C4-2B (cell line): ENCODE data around the gene LRRC73.

ENCODE experiments used
- ZFX ChIP-seq: fragments of 450-650 bp; IDR thresholded peaks from 2 replicates; pipeline ENCODE4 v1.6.1; 2017
- TF ChIP-seq, protein P1 (sequence below): fragments of 450-650 bp; conservative IDR thresholded peaks from 2 replicates; pipeline ENCODE4 v1.5.1; 2017; ENCODE audit warnings: mild to moderate bottlenecking

DNA sequence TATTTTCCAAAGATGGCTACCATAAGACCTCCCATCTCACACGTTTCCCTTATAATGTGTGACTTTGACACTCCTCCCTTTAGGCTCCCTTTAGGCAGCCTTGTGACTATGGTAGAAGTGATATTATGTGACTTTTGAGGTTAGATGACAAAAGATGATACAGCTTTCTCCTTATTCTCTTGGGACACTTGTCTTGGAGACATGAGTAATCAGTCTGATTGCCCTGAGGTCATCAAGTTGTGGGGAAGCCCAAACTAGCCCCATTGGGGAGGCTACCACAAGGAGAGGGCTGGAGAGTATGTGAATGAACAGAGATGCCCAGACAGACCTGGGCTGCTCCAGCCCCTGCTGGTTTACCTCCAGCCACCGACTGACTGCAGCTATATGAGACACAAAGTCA lies 44.2 kb downstream of the LRRC73 start:
- TF ChIP-seq, protein P1, sequence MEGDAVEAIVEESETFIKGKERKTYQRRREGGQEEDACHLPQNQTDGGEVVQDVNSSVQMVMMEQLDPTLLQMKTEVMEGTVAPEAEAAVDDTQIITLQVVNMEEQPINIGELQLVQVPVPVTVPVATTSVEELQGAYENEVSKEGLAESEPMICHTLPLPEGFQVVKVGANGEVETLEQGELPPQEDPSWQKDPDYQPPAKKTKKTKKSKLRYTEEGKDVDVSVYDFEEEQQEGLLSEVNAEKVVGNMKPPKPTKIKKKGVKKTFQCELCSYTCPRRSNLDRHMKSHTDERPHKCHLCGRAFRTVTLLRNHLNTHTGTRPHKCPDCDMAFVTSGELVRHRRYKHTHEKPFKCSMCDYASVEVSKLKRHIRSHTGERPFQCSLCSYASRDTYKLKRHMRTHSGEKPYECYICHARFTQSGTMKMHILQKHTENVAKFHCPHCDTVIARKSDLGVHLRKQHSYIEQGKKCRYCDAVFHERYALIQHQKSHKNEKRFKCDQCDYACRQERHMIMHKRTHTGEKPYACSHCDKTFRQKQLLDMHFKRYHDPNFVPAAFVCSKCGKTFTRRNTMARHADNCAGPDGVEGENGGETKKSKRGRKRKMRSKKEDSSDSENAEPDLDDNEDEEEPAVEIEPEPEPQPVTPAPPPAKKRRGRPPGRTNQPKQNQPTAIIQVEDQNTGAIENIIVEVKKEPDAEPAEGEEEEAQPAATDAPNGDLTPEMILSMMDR = no peak
- no peak for TF ChIP-seq ZFX
